GM18526 (cell line): Measurements from ENCODE around the gene PPP2R1A.

ENCODE experiments used
- POLR2A ChIP-seq: IDR thresholded peaks from 3 replicates; pipeline ENCODE4 v1.6.1; 2011; ENCODE audit not compliant: insufficient read length; ENCODE audit errors: extremely low read depth

Gene PPP2R1A

DNA sequence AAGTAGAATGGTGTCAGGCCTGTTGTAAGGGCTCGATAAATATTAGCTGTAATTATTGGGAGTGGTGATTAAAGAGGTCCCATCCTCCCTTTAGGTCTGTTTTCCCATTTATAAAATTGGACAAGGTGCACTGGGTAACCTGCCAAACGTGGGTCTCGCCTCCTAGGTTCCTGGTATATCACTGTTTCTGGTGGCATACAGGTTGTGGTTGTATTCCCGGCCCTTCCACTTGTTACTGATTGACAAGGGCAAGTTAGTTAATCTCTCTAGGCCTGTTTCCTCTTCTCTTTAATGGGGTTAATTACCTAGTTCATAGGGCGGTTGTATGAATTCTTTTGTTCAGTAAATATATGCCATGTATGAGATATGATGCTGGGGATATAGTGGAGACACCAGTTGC is 1.5 kb downstream of the PPP2R1A start:
- no peak for TF ChIP-seq POLR2A

DNA sequence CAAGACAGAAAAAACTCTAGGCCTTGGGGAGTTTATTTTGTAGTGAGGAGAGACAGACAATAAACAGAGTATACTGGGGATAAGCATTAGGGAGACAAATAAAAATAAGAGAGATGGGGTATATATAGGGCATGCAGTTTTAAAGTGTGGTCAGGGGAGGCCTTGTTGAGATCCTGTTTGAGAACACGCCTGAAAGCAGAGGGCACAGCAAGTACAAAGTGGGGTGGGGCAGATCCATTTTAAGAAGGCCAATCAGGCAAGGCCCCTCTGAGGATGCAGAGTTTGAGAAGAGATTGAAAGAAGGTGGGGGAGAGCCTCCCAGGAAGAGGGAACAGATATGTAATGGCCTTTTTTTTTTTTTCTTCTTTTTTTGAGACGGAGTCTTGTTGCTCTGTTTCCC is 2.1 kb downstream of the PPP2R1A start:
- TF ChIP-seq POLR2A, result no peak

DNA sequence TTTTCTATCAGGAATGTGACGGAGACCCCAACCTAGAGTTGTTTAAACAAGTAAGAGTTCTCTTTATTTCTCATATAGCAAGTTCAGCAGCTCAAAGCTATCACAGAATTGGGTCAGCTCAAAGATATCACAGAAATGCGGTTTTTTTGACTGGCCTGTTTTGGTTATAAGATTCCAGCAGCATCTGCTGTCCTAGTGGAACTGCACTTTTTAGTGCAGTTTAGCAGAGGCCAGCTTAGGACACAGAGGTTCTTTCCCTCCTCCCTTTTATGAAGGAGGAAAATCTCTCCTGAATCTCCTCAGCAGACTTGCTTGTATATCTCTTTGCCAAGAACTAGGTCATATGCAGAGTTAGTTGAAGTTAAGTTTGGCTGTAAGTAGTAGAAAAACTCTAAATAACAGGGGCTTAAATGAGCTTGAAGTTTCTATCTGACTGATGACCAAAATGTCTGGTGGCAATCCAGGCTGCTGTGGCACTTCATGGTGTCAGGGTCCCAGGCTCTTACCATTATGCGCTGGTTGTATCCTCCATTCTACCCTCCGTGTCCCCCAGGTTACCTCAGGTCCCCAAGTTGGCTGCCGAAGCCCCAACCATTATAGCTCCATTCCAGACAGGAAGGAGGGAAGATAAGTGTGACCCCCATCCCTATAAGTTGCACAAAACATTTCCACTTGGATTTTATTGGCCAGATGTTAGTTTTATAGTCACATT is 6.6 kb downstream of the PPP2R1A start:
- no peak for TF ChIP-seq POLR2A

DNA sequence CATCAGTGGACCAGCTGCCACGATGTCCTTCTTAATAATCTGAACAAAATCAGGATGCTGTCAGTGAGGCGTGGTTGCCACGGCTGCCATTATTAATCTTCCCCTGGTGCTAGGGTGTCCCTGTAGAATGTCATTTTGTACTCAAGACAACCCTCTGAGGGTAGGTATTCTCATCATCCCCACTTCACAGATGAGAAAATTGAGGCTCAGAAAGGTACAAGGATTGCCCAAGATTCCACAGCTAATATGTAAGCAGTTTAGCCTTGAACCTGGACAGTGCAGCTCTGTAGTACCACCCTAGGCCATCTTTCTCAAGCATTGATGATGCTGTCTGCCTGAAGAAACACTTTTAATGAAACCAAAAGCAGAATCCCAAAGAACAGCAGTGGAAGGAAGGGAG is 8.1 kb downstream of the PPP2R1A start:
- TF ChIP-seq POLR2A, result no peak

DNA sequence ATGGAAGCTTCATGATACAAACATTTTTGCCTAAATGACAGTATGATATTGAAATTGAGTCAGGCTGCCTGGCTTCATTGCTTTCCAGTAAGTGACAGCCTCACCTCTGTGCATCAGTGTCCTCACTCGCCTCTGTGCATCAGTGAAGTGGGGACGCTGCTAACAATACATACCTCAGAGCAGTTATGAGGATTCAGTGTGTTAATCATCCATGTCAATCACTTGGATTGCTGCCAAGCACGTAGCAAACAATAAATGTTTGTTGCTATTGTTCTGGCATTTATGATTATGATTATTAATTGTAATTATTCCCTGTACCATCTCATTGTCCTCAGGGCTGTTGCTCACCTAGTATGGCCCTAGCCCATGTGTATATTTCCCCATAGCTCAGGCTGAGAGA is 8.8 kb downstream of the PPP2R1A start:
- TF ChIP-seq POLR2A, result no peak

DNA sequence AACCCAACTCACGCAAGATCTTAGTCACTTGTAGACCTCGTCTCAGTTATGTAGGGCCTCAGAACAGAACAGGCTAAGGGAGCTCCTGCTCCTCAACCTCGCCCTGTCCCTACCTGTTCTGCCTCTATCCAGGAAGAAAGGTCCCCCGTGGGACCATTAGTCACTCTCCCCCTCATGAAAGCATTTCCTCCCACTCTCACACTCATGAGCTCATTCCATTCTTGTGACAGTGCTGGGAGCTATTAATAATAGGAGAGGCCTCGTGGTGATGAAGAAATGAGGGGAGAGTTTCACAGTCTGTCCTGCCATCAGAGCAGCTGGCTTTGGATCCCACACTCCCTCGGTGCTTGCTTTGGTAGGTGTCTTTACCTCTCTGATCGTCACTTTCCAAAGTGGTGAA is 10.2 kb downstream of the PPP2R1A start:
- no peak for TF ChIP-seq POLR2A

DNA sequence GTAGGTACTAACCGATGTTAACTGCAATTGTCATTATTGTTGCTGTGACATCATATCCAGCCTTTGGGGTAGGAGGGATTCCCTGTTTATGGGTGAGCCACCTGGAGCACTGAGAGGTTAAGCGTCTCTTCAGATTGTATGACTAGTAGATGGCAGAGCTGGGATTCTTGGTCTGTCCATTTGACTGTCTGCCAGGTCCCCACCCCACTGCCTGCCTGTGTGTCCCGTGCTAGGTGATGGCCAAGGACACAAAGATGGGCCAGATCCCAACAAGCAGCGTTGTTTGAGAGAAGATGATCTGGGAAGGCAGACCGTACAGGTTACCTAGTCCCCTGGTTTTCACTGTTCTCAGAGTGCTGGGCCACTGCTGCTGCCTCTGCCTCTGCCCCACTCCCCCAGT is 16.6 kb downstream of the PPP2R1A start:
- TF ChIP-seq POLR2A, result no peak

DNA sequence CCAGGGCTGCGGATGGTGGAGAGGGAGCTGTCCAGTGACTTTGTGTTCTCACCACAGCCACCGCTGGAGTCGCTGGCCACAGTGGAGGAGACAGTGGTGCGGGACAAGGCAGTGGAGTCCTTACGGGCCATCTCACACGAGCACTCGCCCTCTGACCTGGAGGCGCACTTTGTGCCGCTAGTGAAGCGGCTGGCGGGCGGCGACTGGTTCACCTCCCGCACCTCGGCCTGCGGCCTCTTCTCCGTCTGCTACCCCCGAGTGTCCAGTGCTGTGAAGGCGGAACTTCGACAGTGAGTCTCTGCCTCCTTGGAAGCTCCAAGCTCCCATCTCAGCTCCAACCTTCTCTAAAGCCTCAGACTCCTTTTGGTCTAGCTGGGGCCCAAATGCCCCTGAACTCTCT is 21.4 kb downstream of the PPP2R1A start:
- no peak for TF ChIP-seq POLR2A

DNA sequence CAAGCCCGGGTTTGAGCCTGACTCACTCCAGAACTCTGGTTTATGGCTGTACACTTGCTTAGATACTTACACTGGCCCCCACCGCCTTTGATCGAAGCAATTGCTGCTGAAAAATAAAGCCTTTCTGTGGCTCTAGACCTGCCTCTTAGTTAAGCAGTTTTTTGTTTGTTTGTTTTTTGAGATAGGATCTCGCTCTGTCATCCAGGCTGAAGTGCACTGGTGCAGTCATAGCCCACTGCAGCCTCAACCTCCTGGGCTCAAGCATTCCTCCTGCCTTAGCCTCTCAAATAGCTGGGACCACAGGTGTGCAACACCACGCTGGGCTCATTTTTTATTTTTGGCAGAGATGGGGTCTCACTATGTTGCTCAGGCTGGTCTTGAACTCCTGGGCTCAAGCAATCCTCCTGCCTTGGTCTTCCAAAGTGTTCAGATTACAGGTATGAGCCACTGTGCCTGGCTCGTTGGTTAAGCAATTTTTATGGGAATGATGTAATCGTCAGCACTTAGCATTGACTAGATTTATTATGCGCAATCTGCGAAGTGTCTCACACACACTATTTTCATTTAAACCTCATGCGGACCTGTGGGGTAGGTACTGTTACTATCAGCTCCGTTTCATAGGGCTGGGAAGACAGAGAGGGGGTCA is 22.2 kb downstream of the PPP2R1A start:
- no peak for TF ChIP-seq POLR2A

DNA sequence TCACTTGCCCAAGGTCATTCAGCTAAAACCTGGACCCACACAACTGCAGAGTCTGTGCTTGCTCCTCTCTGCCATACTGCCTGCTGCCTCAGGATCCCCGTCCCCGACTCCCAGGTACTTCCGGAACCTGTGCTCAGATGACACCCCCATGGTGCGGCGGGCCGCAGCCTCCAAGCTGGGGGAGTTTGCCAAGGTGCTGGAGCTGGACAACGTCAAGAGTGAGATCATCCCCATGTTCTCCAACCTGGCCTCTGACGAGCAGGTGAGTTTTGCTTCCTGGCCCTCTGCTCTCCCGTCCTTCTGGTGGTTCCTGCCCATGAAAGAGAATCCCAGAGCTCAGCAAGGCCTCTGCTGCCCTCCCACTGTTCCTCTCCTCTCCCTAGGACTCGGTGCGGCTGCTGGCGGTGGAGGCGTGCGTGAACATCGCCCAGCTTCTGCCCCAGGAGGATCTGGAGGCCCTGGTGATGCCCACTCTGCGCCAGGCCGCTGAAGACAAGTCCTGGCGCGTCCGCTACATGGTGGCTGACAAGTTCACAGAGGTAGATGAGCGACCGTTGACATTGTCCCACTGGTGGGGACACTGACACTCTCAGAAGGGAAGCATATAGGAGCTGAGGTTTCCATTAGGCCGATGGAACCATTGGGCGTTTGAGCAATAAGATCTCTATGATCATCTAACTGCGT is 22.9 kb downstream of the PPP2R1A start:
- TF ChIP-seq POLR2A, result no peak

DNA sequence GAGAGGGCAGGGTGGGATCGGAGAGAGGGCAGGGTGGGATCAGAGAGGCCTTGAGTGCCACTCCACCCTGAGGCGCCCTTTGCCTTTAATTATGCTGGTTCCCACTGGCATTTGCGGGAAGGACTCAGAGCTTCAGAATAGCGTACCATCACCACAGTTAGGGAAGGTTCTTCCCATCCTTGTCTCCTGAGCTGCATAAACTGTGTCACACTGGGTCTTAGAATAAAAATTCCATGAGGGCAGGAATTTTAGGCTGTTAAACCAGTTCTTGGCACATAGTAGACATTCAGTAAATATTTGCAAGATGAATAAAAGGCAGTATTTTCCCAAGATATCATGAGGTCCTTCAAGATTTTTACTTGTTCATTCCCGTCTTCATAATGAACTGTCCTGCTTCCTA is 24.4 kb downstream of the PPP2R1A start:
- TF ChIP-seq POLR2A, result no peak

DNA sequence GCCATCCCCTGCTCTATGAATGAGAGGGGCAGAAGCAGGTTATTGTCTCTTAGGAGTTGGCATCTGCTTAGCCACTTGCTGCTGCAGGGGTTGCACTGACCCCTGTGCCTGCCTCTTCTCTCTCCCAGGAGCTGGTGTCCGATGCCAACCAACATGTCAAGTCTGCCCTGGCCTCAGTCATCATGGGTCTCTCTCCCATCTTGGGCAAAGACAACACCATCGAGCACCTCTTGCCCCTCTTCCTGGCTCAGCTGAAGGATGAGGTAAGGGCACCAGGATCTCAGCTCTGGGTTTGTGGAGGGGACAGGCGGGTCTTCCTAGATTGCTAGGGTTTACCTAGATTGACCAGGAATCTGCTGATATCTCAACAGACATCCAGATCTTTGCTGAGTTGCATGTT is 26.5 kb downstream of the PPP2R1A start:
- TF ChIP-seq POLR2A, result no peak

DNA sequence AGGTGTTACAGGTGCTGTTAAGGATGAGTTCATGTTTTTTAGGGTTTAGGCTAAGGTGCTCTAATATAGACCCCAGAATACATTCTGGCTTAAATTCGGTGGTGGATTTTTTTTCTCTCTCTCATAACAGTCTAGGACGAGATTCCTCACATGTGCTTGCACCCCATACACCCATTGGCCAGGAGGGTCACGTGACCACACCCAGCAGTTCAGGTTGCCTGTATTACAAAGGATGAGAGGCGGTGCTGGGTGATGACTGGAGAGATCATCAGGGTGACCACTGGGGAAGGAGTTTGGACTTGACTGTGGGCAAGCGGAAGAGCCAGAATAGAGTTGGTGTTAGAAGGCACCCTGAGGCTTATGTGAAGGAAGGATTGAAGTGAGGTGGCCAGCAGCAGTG is 27.7 kb downstream of the PPP2R1A start:
- no peak for TF ChIP-seq POLR2A

DNA sequence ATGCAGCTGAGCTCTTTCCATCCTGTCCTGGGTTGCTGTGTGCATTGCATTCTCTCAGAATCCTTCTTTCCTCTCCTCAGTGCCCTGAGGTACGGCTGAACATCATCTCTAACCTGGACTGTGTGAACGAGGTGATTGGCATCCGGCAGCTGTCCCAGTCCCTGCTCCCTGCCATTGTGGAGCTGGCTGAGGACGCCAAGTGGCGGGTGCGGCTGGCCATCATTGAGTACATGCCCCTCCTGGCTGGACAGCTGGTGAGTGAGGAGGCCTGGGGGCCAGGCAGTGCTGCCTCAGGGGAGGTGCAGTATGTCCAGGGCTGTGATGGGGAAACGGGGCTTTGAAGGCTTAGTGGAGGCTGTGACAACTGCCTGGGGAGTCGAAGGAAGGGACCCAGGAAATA is 29.8 kb downstream of the PPP2R1A start:
- no peak for TF ChIP-seq POLR2A

DNA sequence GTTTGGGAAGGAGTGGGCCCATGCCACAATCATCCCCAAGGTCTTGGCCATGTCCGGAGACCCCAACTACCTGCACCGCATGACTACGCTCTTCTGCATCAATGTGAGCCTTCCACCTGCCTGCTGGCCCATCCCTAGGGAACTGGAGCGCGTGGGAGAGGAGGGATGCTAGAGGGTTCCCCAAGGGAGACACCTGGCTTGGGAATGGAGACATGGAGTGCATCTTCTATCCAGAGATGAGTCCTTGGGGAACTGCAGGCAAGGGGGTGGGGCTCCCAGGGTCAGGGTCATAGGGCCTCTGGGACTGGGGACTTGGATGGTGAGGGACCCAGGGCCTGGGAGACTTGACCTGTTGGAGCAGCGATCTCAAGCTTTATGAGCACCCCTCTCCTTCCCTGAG is 31.2 kb downstream of the PPP2R1A start:
- no peak for TF ChIP-seq POLR2A

DNA sequence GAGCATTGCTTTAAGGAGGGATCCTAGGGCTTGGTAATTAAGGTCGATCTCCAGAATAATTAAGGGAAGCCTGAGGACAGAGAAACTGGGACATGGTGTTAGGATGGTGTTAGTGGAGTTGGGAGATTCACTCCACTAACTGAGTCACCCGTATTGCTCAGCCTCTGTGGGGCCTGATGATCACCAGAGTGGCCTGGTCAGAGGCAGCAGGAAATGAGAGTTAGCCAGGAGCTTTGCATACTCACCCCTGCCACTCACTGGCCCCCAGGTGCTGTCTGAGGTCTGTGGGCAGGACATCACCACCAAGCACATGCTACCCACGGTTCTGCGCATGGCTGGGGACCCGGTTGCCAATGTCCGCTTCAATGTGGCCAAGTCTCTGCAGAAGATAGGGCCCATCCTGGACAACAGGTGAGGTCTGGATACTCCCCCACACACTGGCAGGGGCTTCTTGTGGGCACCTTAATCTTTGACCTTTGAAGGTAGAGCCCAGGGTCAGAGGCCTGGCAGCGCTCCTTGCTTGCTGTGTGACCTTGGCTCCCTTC is 32.1 kb downstream of the PPP2R1A start:
- no peak for TF ChIP-seq POLR2A
